Fibroblast of skin of back (primary cell): ENCODE data around the gene GCKR. TPM values are rescaled to one million over a fixed set of nuclear protein-coding genes. Genes with fewer than 3 reads are reported as not detected.
A peak's percentile ranks its signal among the peaks of the same experiment; 100 is the strongest.

Experiments used
- DNase-seq: peaks from one replicate; pipeline ENCODE4 v3.0.0-alpha.2; 2013
- polyA plus RNA-seq, 2 experiments: library from polyadenylated mRNA; unstranded; fragments of 120-200 nt; gene quantifications; one replicate each; pipeline ENCODE4 v1.2.1, GENCODE V29; 2013; ENCODE audit not compliant: insufficient read length in 2 of 2

Gene GCKR
- not detected for polyA plus RNA-seq (2013, experiment 1 of 2; ENCODE audit: insufficient read length)
- not detected for polyA plus RNA-seq (2013, experiment 2 of 2; ENCODE audit: insufficient read length)

GRCh38 chr2:27496357-27497287 is at the start of gene GCKR:
GCKR (plus strand) TSS chr2:27496839; CDS start chr2:27496905, 66 bp downstream.
- peak; percentile 36 for DNase-seq

GRCh38 chr2:27448381-27448780 is 48.3 kb upstream of the GCKR start:
- no peak for DNase-seq

GRCh38 chr2:27451095-27451494 is 45.5 kb upstream of the GCKR start:
- DNase-seq: no peak

GRCh38 chr2:27453968-27454367 is 42.7 kb upstream of the GCKR start:
- no peak for DNase-seq

- DNase-seq: no peak
Observed at GRCh38 chr2:27461118-27461517, 35.5 kb upstream of the GCKR start.

- DNase-seq: no peak
Observed at GRCh38 chr2:27464443-27464842, 32.2 kb upstream of the GCKR start.

- DNase-seq: no peak
Observed at GRCh38 chr2:27471961-27472360, 24.7 kb upstream of the GCKR start.

GRCh38 chr2:27485496-27485895 is 11.1 kb upstream of the GCKR start:
- no peak for DNase-seq

GRCh38 chr2:27489118-27489497 is 7.5 kb upstream of the GCKR start:
- DNase-seq: peak; percentile 11

GRCh38 chr2:27489498-27490397 is 6.9 kb upstream of the GCKR start, which contains the start of gene IFT172:
IFT172 (minus strand) TSS chr2:27489743; CDS start chr2:27489653, 90 bp downstream.
- DNase-seq: peak; percentile 98

GRCh38 chr2:27492557-27492956 is 4.1 kb upstream of the GCKR start:
- no peak for DNase-seq

- no peak for DNase-seq
Observed at GRCh38 chr2:27493948-27494283, 2.7 kb upstream of the GCKR start.

- no peak for DNase-seq
Observed at GRCh38 chr2:27494284-27494943, 2.2 kb upstream of the GCKR start.

- peak; percentile 12 for DNase-seq
Observed at GRCh38 chr2:27494944-27495554, 1.6 kb upstream of the GCKR start, which contains the start of gene FNDC4. FNDC4 (minus strand) TSS chr2:27495200; CDS start chr2:27494679, 521 bp downstream.

GRCh38 chr2:27495840-27496356 is 741 bp upstream of the GCKR start:
- DNase-seq: no peak

GRCh38 chr2:27497288-27497627 is 619 bp downstream of the GCKR start:
- DNase-seq: no peak

- DNase-seq: no peak
Observed at GRCh38 chr2:27498975-27499374, 2.3 kb downstream of the GCKR start.

- DNase-seq: no peak
Observed at GRCh38 chr2:27501042-27501441, 4.4 kb downstream of the GCKR start.

GRCh38 chr2:27502142-27502541 is 5.5 kb downstream of the GCKR start:
- no peak for DNase-seq

- DNase-seq: no peak
Observed at GRCh38 chr2:27506587-27506986, 9.9 kb downstream of the GCKR start.

- no peak for DNase-seq
Observed at GRCh38 chr2:27507293-27507692, 10.7 kb downstream of the GCKR start.

GRCh38 chr2:27509326-27509725 is 12.7 kb downstream of the GCKR start:
- peak; percentile 15 for DNase-seq
